Small intestine (tissue), 16 donors: ENCODE measurements around the gene SPANXB1. TPM values are rescaled to one million over a fixed set of nuclear protein-coding genes. Genes with fewer than 3 reads are reported as not detected.
"Not testable (repeated sequence)": the region's sequence is repeated elsewhere in the genome, so short reads cannot be mapped to it uniquely, and the experiment has no call there.

Source experiments
- DNase-seq, 2 donors: peaks; one replicate each; pipeline versions ENCODE4 v3.0.0 to v3.0.0-alpha.2; 2013
- FAIRE-seq: peaks from 2 replicates; lab custom pipeline; 2012; peaks lifted over from hg19 to GRCh38; lab: Jason Lieb, UNC
- H3K27ac ChIP-seq, 3 donors: one replicate each; pipeline ENCODE4 v1.5.1; 2013; ENCODE audit warnings: low read length in 2 of 3, mild to moderate bottlenecking in 2 of 3, control low read depth in 1 of 3, inconsistent platforms in 1 of 3, low read depth in 1 of 3, moderate library complexity in 1 of 3
- H3K27me3 ChIP-seq, 3 donors: one replicate each; pipeline ENCODE4 v1.6.1; 2013; ENCODE audit warnings: low read length in 3 of 3, inconsistent platforms in 1 of 3; ENCODE audit not compliant: control insufficient read depth in 3 of 3, insufficient read depth in 3 of 3
- H3K36me3 ChIP-seq, 3 donors: one replicate each; pipeline ENCODE4 v1.6.1; 2013; ENCODE audit warnings: low read length in 3 of 3, inconsistent platforms in 1 of 3, low read depth in 1 of 3, mild to moderate bottlenecking in 1 of 3, moderate library complexity in 1 of 3; ENCODE audit not compliant: control insufficient read depth in 3 of 3, insufficient read depth in 2 of 3
- H3K4me1 ChIP-seq, 3 donors: one replicate each; pipeline ENCODE4 v1.6.1; 2013; ENCODE audit warnings: low read length in 2 of 3, inconsistent platforms in 1 of 3, low read depth in 1 of 3, mild to moderate bottlenecking in 1 of 3, moderate library complexity in 1 of 3; ENCODE audit not compliant: control insufficient read depth in 3 of 3, insufficient read depth in 2 of 3
- H3K4me3 ChIP-seq, 3 donors: one replicate each; pipeline ENCODE4 v1.5.1; 2013; ENCODE audit warnings: low read length in 3 of 3, control low read depth in 1 of 3, inconsistent platforms in 1 of 3, low read depth in 1 of 3, mild to moderate bottlenecking in 1 of 3, moderate library complexity in 1 of 3
- H3K9me3 ChIP-seq, 2 donors: one replicate each; pipeline ENCODE4 v1.6.1; 2013; ENCODE audit warnings: low read depth in 1 of 2, low read length in 1 of 2; ENCODE audit not compliant: control insufficient read depth in 2 of 2, insufficient read depth in 1 of 2
- WGBS, 3 donors: extraction: QIAGEN DNeasy Blood & Tissue Kit; methylation state at CpG; one replicate each; pipeline ENCODE4 v1.1.7; 2013; 5-methylcytosine and 5-hydroxymethylcytosine counted together
- long read RNA-seq, 10 donors: transcript quantifications; one replicate each; lab custom pipeline, GENCODE V29; 2026
- polyA plus RNA-seq, 4 donors: library from polyadenylated mRNA; stranded (reverse) in 3 of 4; unstranded in 1 of 4; fragments of 200-250 nt in 3 of 4; fragments of 120-200 nt in 1 of 4; gene quantifications; one replicate each; pipeline versions ENCODE4 v1.2.1 to v1.2.3, GENCODE V29; 2013
- donor health status: healthy with polysubstance abuse.
- donor health status: control.
- donor health status: control.
- donor health status: Bipolar disorder and iron deficiency.
- donor health status: healthy.

Gene SPANXB1
- polyA plus RNA-seq, result not detected
- long read RNA-seq, donor 1, result 0 reads
- long read RNA-seq, donor 2, result 0 reads
- long read RNA-seq, donor 3, partial matches to known transcripts, result 0 of 1 reads
- long read RNA-seq, donor 3, other reads (novel, unspliced or antisense), result 0 of 1 reads
- long read RNA-seq, donor 4, result 0 reads
- long read RNA-seq, donor 5, result 0 reads
- long read RNA-seq, donor 6, result 0 reads
- long read RNA-seq, donor 7, result 0 reads
- long read RNA-seq, donor 8, result 0 reads
- long read RNA-seq, donor 9, result 0 reads
- long read RNA-seq, donor 10, result 0 reads

- H3K4me1 ChIP-seq, H3K9me3 ChIP-seq, FAIRE-seq, H3K27ac ChIP-seq, DNase-seq, H3K4me3 ChIP-seq, H3K27me3 ChIP-seq, H3K36me3 ChIP-seq: not testable (repeated sequence)
- WGBS, 3 donors, result 95% methylated on average over 13 of the region's 13 CpGs
Measured at GRCh38 chrX:141002568-141002967, at the start of gene SPANXB1. TSS of gene SPANXB1 (plus strand) at chrX:141002594. CDS start at chrX:141002694, 100 bp downstream.

GRCh38 chrX:140967036-140967435, 35.4 kb upstream of the SPANXB1 start:
- Histone ChIP-seq H3K4me1 (no peaks in the 10 kb centered on the region), H3K36me3 (no peaks in the 10 kb centered on the region), H3K27ac (no peak overlapping the region), H3K9me3 (no peaks in the 10 kb centered on the region), H3K4me3 (no peak overlapping the region), H3K27me3 (no peaks in the 10 kb centered on the region)
- FAIRE-seq, result no peak
- 61 to 71% (median 63%) methylated on average over 3 of the region's 3 CpGs for WGBS, 3 donors
- no peak for DNase-seq

- WGBS, 3 donors, result 67 to 80% (median 80%) methylated on average over 4 of the region's 4 CpGs
- no peaks in the 10 kb centered on the region for H3K9me3 ChIP-seq
- DNase-seq (no peak), FAIRE-seq (no peak)
- no peak overlapping the region for H3K4me3 ChIP-seq
- no peaks in the 10 kb centered on the region for H3K4me1 ChIP-seq
- H3K36me3 ChIP-seq, result no peaks in the 10 kb centered on the region
- H3K27me3 ChIP-seq, result no peaks in the 10 kb centered on the region
- H3K27ac ChIP-seq, result no peak overlapping the region
Measured at GRCh38 chrX:140971099-140971795, 31.1 kb upstream of the SPANXB1 start.

GRCh38 chrX:140975472-140975871, 26.9 kb upstream of the SPANXB1 start:
- no peaks in the 10 kb centered on the region for H3K4me1 ChIP-seq
- no peak overlapping the region for H3K4me3 ChIP-seq
- H3K36me3 ChIP-seq, result no peaks in the 10 kb centered on the region
- WGBS, 3 donors, result 59 to 80% (median 70%) methylated on average over 3 of the region's 3 CpGs
- no peak overlapping the region for H3K27ac ChIP-seq
- FAIRE-seq (no peak), DNase-seq (no peak)
- no peaks in the 10 kb centered on the region for H3K27me3 ChIP-seq
- no peaks in the 10 kb centered on the region for H3K9me3 ChIP-seq

- 76 to 97% (median 96%) methylated on average over 3 of the region's 3 CpGs for WGBS, 3 donors
- Histone ChIP-seq H3K36me3 (no peaks in the 10 kb centered on the region), H3K27me3 (no peaks in the 10 kb centered on the region), H3K4me3 (no peak overlapping the region), H3K27ac (no peak overlapping the region), H3K9me3 (no peaks in the 10 kb centered on the region), H3K4me1 (no peaks in the 10 kb centered on the region)
- no peak for DNase-seq
- no peak for FAIRE-seq
Measured at GRCh38 chrX:140980271-140980670, 22.1 kb upstream of the SPANXB1 start.

GRCh38 chrX:140983730-140984129, 18.7 kb upstream of the SPANXB1 start:
- H3K36me3 ChIP-seq, result no peaks in the 10 kb centered on the region
- DNase-seq (no peak), FAIRE-seq (no peak)
- no peaks in the 10 kb centered on the region for H3K27me3 ChIP-seq
- H3K4me3 ChIP-seq, result no peak overlapping the region
- no peaks in the 10 kb centered on the region for H3K9me3 ChIP-seq
- H3K4me1 ChIP-seq, result no peaks in the 10 kb centered on the region
- H3K27ac ChIP-seq, result no peak overlapping the region
- WGBS, 3 donors, result 19 to 50% (median 42%) methylated on average over 1 of the region's 1 CpG

GRCh38 chrX:141005243-141005642, 2.8 kb downstream of the SPANXB1 start:
- H3K4me1 ChIP-seq, H3K4me3 ChIP-seq, DNase-seq, H3K9me3 ChIP-seq, FAIRE-seq, H3K27me3 ChIP-seq, H3K36me3 ChIP-seq, H3K27ac ChIP-seq: not testable (repeated sequence)
- WGBS, 3 donors, result 66 to 89% (median 74%) methylated on average over 3 to 4 of the region's 6 CpGs

GRCh38 chrX:141044246-141044645, 41.9 kb downstream of the SPANXB1 start:
- FAIRE-seq, result not testable (repeated sequence)

More at GRCh38 chrX:141044246-141044645, 41.9 kb downstream of the SPANXB1 start:
- 84 to 97% (median 91%) methylated on average over 6 to 9 of the region's 14 CpGs for WGBS, 3 donors
- H3K4me1 ChIP-seq, H3K9me3 ChIP-seq, H3K36me3 ChIP-seq, H3K4me3 ChIP-seq, H3K27me3 ChIP-seq, H3K27ac ChIP-seq, DNase-seq: not testable (repeated sequence)
